GM12891 (cell line): Measurements from ENCODE around the gene FER.

Experiments used
- POLR2A ChIP-seq: IDR thresholded peaks from 2 replicates; pipeline ENCODE4 v1.6.1; 2011; ENCODE audit warnings: low read depth, low read length, control low read depth
- POLR2AphosphoS5 ChIP-seq: IDR thresholded peaks from 2 replicates; pipeline ENCODE4 v1.6.1; 2011; ENCODE audit warnings: low read depth, low read length, control low read depth
- POU2F2 ChIP-seq: IDR thresholded peaks from 2 replicates; pipeline ENCODE4 v1.6.1; 2011; ENCODE audit warnings: low read depth, mild to moderate bottlenecking, control low read depth, low read length, moderate library complexity
- SPI1 ChIP-seq: IDR thresholded peaks from 2 replicates; pipeline ENCODE4 v1.6.1; 2011; ENCODE audit warnings: low read depth, low read length, control low read depth
- TAF1 ChIP-seq: IDR thresholded peaks from 2 replicates; pipeline ENCODE4 v1.6.1; 2011; ENCODE audit warnings: low read depth, low read length, control low read depth

DNA sequence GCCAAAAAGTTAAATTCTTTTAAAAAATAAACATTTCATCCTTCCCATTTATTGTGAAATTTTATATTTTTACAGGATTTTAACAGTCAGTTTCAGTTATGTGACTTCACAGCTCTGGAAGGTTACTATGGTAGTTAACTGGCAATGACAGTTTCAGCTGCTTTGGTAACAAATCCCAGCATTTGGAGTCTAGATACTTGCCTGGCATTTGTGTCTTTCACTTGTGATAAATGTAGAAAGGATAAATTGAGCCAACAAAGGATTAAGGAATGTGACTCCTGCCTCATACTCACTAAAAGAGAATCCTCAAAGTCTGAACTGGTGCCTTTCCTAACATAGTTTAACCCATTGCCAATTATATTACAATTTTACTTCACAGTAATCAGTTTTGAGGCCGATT, 315.5 kb downstream of the FER start:
- TF ChIP-seq TAF1 (no peak), POLR2A (no peak), SPI1 (no peak), POLR2AphosphoS5 (no peak), POU2F2 (no peak)
